Effector memory CD8-positive, alpha-beta T cell (primary cell): ENCODE results near the gene IKBKE.

Source experiments
- ATAC-seq: fragments of 150-1000 bp; cut with Tn5 transposase; replicated peaks from 2 replicates; pipeline ENCODE4 v1.10.0; 2021; ENCODE audit warnings: mild to moderate bottlenecking, moderate library complexity
- DNase-seq, 3 experiments: peaks; one replicate each; pipeline ENCODE4 v3.0.0; 2021
- H3K27ac Mint-ChIP-seq, 2 donors: one replicate each; pipeline ENCODE4 v1.8.0; 2022; ENCODE audit warnings: mild to moderate bottlenecking in 2 of 2, mixed read lengths in 2 of 2, moderate library complexity in 2 of 2
- H3K27me3 Mint-ChIP-seq, 2 donors: one replicate each; pipeline ENCODE4 v1.8.0; 2022; ENCODE audit warnings: mixed read lengths in 2 of 2
- H3K36me3 Mint-ChIP-seq: one replicate; pipeline ENCODE4 v1.8.0; 2022; ENCODE audit warnings: mild to moderate bottlenecking, moderate library complexity, mixed read lengths; ENCODE audit not compliant: insufficient read depth
- H3K4me1 Mint-ChIP-seq, 2 donors: one replicate each; pipeline ENCODE4 v1.8.0; 2022; ENCODE audit warnings: low read depth in 2 of 2, mixed read lengths in 2 of 2
- H3K4me3 Mint-ChIP-seq, 2 donors: one replicate each; pipeline ENCODE4 v1.8.0; 2022; ENCODE audit warnings: mild to moderate bottlenecking in 2 of 2, mixed read lengths in 2 of 2, moderate library complexity in 2 of 2
- H3K9me3 Mint-ChIP-seq, 2 donors: one replicate each; pipeline ENCODE4 v1.8.0; 2022; ENCODE audit warnings: mixed read lengths in 2 of 2

Gene IKBKE

DNA sequence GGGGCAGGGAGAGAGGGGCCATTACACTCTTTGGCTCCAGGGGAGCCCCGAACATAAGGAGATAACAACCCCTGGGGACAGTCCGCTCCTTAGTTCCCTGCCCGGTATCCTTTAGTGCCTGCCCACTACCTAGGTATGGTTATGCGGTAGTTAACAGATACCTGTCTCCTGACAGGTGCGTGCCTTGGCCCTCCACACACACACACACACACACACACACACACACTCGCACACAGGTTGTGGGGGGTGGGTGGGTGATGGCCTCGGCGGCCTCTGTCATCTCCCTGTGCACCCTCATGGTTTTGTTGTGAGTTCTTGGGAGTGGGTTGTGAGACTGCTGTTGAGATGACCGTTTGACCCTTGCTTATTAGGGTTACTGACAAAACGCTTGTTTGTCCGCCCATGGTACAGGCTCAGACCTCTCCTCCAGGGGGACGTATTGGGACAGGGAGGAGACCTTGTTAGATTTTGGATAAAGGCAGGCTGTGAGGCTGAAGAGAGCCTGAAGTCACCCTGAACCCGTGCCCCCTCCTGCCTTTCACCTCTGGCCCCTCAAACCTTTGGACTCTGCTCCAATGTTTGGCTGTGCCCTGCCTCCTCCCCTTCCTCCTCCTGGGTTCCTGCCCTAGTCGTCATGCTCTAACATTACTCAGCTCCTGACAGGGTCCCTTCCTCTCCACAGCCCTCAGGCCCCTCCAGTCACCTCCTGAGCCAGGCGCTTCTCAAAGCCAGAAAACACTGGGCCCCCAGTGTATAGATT is 38.0 kb downstream of the IKBKE start:
- Mint-ChIP-seq H3K36me3 (peaks cover 8% of the 10 kb centered on the region), H3K27me3 (peaks cover 12 to 23% of the 10 kb centered on the region in 2 donors), H3K9me3 (no peaks in the 10 kb centered on the region), H3K27ac (no peak overlapping the region), H3K4me1 (peaks cover 23 to 32% of the 10 kb centered on the region in 2 donors), H3K4me3 (peak overlapping the region; percentile 79 to 81)
- ATAC-seq (no peak), DNase-seq (no peak)

DNA sequence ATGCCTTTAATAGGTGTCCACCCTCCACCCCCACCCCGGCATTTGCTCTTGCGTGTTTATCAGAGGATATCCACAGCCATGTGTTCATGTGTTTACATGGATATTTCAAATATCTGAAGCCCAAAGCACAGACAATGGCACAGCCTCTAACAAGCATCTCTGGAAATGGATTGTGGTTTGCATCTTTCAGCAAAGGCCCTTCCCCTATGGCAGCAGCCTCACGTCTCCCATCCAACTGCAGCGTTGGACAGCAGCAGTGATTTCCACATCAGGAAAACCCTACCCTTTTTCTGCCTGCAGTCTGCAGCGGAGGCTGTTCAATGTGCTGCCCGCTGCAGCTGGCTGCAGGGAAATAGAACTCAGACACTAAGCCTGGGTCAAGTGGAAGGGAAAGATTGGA is 38.7 kb downstream of the IKBKE start:
- no peak for DNase-seq
- ATAC-seq: no peak
- Mint-ChIP-seq H3K27ac (no peak overlapping the region), H3K36me3 (peaks cover 8% of the 10 kb centered on the region), H3K27me3 (peaks cover 12 to 23% of the 10 kb centered on the region in 2 donors), H3K4me3 (peak overlapping the region; percentile 79 to 81), H3K4me1 (peaks cover 22 to 26% of the 10 kb centered on the region in 2 donors), H3K9me3 (no peaks in the 10 kb centered on the region)

- ATAC-seq (no peak), DNase-seq (no peak)
- Mint-ChIP-seq H3K4me3 (no peak overlapping the region), H3K27ac (no peak overlapping the region), H3K36me3 (peaks cover 8% of the 10 kb centered on the region), H3K27me3 (peaks cover 12 to 23% of the 10 kb centered on the region in 2 donors), H3K4me1 (peaks cover 16 to 18% of the 10 kb centered on the region in 2 donors), H3K9me3 (no peaks in the 10 kb centered on the region)
Observed at GRCh38 chr1:206509612-206510257, 39.5 kb downstream of the IKBKE start.

- ATAC-seq: no peak
- Mint-ChIP-seq H3K4me3 (no peak overlapping the region), H3K4me1 (peaks cover 11 to 12% of the 10 kb centered on the region in 2 donors)
Observed at GRCh38 chr1:206510371-206510770, 40.1 kb downstream of the IKBKE start.

DNA sequence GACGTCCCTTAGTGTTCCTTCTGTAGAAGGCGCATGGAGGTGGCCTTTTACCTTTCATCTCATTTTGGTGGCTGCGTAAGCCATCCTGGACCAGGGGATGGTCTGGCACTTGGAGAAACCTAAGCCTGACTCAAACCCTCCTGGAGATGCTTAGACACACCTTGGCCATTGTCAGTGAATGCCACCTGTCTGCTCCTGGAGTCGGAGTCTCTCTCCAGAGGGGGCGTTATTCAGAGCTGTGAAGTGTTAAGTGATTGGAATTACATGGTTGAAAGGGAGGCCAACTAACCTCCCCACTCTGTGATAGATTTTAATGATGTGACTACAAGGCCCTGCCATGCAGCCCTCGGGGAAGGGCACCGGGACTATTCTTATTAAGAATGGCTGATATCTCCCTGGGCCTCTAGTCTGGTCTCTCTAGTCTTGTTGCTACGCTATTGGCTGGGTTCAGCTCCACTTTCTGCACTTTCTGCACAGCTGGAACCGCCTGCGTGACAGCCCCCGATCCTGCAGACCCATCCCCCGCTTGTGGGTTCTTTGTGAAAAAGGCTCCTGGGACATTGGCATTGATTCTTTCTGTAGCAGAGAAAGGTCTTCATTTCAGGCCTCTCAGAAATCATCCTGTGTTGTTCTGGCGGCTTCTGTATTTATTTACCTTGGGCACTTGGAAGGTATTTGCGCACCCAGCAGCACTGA is 41.2 kb downstream of the IKBKE start:
- peaks cover 4% of the 10 kb centered on the region for H3K36me3 Mint-ChIP-seq
- no peak overlapping the region for H3K27ac Mint-ChIP-seq
- H3K4me1 Mint-ChIP-seq: peaks cover 3% of the 10 kb centered on the region in 2 donors
- no peaks in the 10 kb centered on the region for H3K9me3 Mint-ChIP-seq
- no peak for DNase-seq
- H3K27me3 Mint-ChIP-seq: peaks cover 12 to 23% of the 10 kb centered on the region in 2 donors
- ATAC-seq: no peak
- no peak overlapping the region for H3K4me3 Mint-ChIP-seq

More at GRCh38 chr1:206510371-206510770, 40.1 kb downstream of the IKBKE start:
- no peak for DNase-seq
- H3K9me3 Mint-ChIP-seq: no peaks in the 10 kb centered on the region
- H3K27ac Mint-ChIP-seq: no peak overlapping the region
- peaks cover 8% of the 10 kb centered on the region for H3K36me3 Mint-ChIP-seq
- H3K27me3 Mint-ChIP-seq: peaks cover 12 to 23% of the 10 kb centered on the region in 2 donors

GRCh38 chr1:206512058-206512850 is 42.0 kb downstream of the IKBKE start:
- Mint-ChIP-seq H3K4me3 (no peak overlapping the region), H3K4me1 (peaks cover 2 to 3% of the 10 kb centered on the region in 2 donors), H3K27me3 (peaks cover 12 to 23% of the 10 kb centered on the region in 2 donors), H3K36me3 (no peaks in the 10 kb centered on the region), H3K9me3 (no peaks in the 10 kb centered on the region), H3K27ac (no peak overlapping the region)
- DNase-seq (no peak), ATAC-seq (no peak)

- H3K27ac Mint-ChIP-seq: no peak overlapping the region
- no peaks in the 10 kb centered on the region for H3K36me3 Mint-ChIP-seq
- peaks cover 12 to 23% of the 10 kb centered on the region in 2 donors for H3K27me3 Mint-ChIP-seq
- DNase-seq (no peak), ATAC-seq (no peak)
- no peaks in the 10 kb centered on the region for H3K9me3 Mint-ChIP-seq
- no peak overlapping the region for H3K4me3 Mint-ChIP-seq
- peaks cover 2 to 3% of the 10 kb centered on the region in 2 donors for H3K4me1 Mint-ChIP-seq
Observed at GRCh38 chr1:206512851-206513180, 42.5 kb downstream of the IKBKE start.

- H3K27ac Mint-ChIP-seq: no peak overlapping the region
- no peaks in the 10 kb centered on the region for H3K9me3 Mint-ChIP-seq
- H3K4me1 Mint-ChIP-seq: peaks cover 2 to 3% of the 10 kb centered on the region in 2 donors
- ATAC-seq: no peak
- H3K36me3 Mint-ChIP-seq: no peaks in the 10 kb centered on the region
- H3K4me3 Mint-ChIP-seq: no peak overlapping the region
- DNase-seq: no peak
- H3K27me3 Mint-ChIP-seq: peaks cover 12 to 20% of the 10 kb centered on the region in 2 donors
Observed at GRCh38 chr1:206513312-206514111, 43.2 kb downstream of the IKBKE start.

GRCh38 chr1:206514813-206515387 is 44.6 kb downstream of the IKBKE start:
- no peaks in the 10 kb centered on the region for H3K9me3 Mint-ChIP-seq
- no peaks in the 10 kb centered on the region for H3K36me3 Mint-ChIP-seq
- no peak for ATAC-seq
- peaks cover under 1 to 6% of the 10 kb centered on the region in 2 donors for H3K27me3 Mint-ChIP-seq
- no peak overlapping the region for H3K27ac Mint-ChIP-seq
- H3K4me3 Mint-ChIP-seq: no peak overlapping the region
- no peak for DNase-seq
- peaks cover 0 to 3% of the 10 kb centered on the region in 2 donors for H3K4me1 Mint-ChIP-seq

DNA sequence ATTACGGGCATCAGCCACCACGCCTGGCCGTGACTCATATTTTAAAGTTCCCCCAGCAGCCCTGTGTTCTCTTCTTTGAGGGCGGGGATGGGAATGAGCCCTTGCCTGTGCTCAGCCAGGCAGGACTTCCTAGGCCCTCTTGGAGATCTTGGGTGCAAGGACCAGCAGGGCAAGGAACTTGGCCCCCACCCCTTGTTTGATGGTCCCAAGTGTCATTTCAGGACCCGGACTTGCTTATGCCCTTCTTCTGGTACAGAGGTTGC is 46.4 kb downstream of the IKBKE start:
- DNase-seq: no peak
- Mint-ChIP-seq H3K4me1 (peaks cover 0 to 2% of the 10 kb centered on the region in 2 donors), H3K9me3 (no peaks in the 10 kb centered on the region), H3K4me3 (no peak overlapping the region), H3K27me3 (no peaks in the 10 kb centered on the region), H3K36me3 (peaks cover 2% of the 10 kb centered on the region), H3K27ac (no peak overlapping the region)
- ATAC-seq: no peak

GRCh38 chr1:206517784-206518183 is 47.5 kb downstream of the IKBKE start:
- H3K27me3 Mint-ChIP-seq: no peaks in the 10 kb centered on the region
- DNase-seq (no peak), ATAC-seq (no peak)
- H3K9me3 Mint-ChIP-seq: no peaks in the 10 kb centered on the region
- H3K27ac Mint-ChIP-seq: no peak overlapping the region
- no peaks in the 10 kb centered on the region for H3K4me1 Mint-ChIP-seq
- no peak overlapping the region for H3K4me3 Mint-ChIP-seq
- peaks cover 2% of the 10 kb centered on the region for H3K36me3 Mint-ChIP-seq

GRCh38 chr1:206518206-206518605 is 47.9 kb downstream of the IKBKE start:
- Mint-ChIP-seq H3K4me3 (no peak overlapping the region), H3K27ac (no peak overlapping the region), H3K4me1 (no peaks in the 10 kb centered on the region), H3K9me3 (no peaks in the 10 kb centered on the region), H3K36me3 (peaks cover 2% of the 10 kb centered on the region), H3K27me3 (no peaks in the 10 kb centered on the region)
- DNase-seq (no peak), ATAC-seq (no peak)
